Breast epithelium (tissue), 3 donors: ENCODE data around the gene CTNNBIP1.

Source experiments
- CTCF ChIP-seq, 3 donors: fragments of 450-650 bp; IDR thresholded peaks; one replicate each; pipeline ENCODE4 v1.5.1; 2016 to 2017; ENCODE audit warnings: antibody characterized with exemption in 3 of 3, mild to moderate bottlenecking in 3 of 3, moderate library complexity in 3 of 3
- POLR2A ChIP-seq: fragments of 450-650 bp; IDR thresholded peaks from one replicate; pipeline ENCODE4 v1.6.1; 2016; ENCODE audit warnings: antibody characterized with exemption, mild to moderate bottlenecking, moderate library complexity
- POLR2AphosphoS5 ChIP-seq, 3 donors: sonication (generic); formaldehyde crosslinking; IDR thresholded peaks; one replicate each; pipeline ENCODE4 v1.6.1; 2017; ENCODE audit warnings: antibody characterized with exemption in 3 of 3

DNA sequence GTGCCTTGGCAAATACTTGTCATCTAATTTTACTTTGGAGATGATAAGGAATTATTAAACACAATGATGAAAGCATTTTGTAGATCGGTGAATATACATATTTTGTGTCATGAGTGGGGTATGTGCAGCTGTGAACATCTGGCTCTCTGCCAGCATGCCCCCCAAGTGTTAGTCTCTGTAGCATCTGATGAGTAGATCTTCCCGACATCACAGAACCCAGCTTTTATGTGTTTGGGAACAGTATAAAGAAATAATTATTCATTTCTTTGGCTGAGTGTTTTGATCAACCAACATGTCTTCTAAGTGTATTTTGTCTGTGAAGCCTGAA, 4.5 kb upstream of the CTNNBIP1 start:
- TF ChIP-seq CTCF (IDR thresholded peaks at IDR 0.05) (no peak), POLR2AphosphoS5 (IDR thresholded peaks at IDR 0.05) (no peak), POLR2A (no peak)
